ENCODE results near the gene HPCAL1. TPM values are rescaled to one million over a fixed set of nuclear protein-coding genes. Genes with fewer than 3 reads are reported as not detected.

Gene HPCAL1
- total RNA-seq, 1 experiment from 2014 or later: 5.0 TPM

DNA sequence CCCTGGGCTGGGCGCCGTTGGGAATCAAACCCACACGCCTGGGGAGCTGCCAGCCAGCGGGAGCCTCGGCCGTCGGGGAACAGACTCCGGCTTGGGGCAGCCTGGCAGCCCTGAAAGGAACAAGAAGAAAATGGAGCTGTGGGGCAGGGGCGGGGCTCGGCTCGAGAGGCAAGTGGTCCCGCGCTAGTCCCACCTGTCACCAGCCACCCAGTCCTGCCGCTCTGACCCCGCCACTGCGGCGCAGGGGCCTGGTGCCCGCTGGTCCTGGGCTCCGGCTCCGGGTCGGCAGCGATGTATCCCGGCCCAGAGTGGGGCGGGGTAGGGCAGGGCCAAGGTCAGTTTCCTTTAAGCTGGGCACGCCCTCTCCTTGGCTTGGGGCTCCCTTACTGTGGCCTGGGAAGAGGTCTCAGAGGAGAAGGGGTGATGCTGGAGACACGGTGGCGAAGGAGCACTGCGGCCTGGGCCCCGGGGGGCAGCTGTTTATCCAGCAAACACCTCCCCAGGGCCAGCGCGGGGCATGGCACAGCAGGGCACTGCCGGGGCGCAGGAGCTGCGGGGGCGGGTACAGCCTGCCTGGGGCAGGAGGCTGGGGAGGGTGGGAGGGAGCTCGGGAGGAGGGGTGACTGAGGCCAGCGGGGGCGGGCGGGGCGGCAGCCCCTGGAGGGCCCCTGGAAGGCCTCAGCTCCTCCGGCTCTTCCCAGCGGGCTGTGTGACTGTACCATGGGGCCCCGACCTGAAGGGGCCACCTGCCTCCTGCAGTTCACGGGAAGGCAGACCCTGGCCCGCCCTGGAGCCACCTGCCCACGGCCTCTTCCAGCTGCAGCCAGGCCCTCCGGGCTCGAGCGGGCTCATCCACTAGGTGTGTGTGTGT lies 129.8 kb downstream of the HPCAL1 start:
- Histone ChIP-seq H3K79me2 (ENCODE audit: low read length) (no peaks in the 10 kb centered on the region), H3K9me3 (ENCODE audit: low read length) (no peaks in the 10 kb centered on the region), H3K27ac (ENCODE audit: low read length) (no peak overlapping the region), H3K27me3 (ENCODE audit: low read length) (no peaks in the 10 kb centered on the region), H3K9ac (ENCODE audit: low read length) (no peak overlapping the region), H4K20me1 (ENCODE audit: insufficient read depth, low read depth, low read length) (peaks cover 14% of the 10 kb centered on the region; the same call in 1 of the 2 replicates), H3K4me3 (ENCODE audit: low read length) (no peak overlapping the region), H3K4me2 (ENCODE audit: low read depth, low read length, poor library complexity, severe bottlenecking) (no peak overlapping the region), H3K9me2 (replicated peaks; ENCODE audit: insufficient read depth, low read length) (no peaks in the 10 kb centered on the region), H3K4me1 (ENCODE audit: low read length) (peaks cover 3% of the 10 kb centered on the region), H2AFZ (ENCODE audit: low read length) (no peak overlapping the region), H3K36me3 (ENCODE audit: insufficient read depth, low read length) (no peaks in the 10 kb centered on the region)
- DNase-seq: no peak

DNA sequence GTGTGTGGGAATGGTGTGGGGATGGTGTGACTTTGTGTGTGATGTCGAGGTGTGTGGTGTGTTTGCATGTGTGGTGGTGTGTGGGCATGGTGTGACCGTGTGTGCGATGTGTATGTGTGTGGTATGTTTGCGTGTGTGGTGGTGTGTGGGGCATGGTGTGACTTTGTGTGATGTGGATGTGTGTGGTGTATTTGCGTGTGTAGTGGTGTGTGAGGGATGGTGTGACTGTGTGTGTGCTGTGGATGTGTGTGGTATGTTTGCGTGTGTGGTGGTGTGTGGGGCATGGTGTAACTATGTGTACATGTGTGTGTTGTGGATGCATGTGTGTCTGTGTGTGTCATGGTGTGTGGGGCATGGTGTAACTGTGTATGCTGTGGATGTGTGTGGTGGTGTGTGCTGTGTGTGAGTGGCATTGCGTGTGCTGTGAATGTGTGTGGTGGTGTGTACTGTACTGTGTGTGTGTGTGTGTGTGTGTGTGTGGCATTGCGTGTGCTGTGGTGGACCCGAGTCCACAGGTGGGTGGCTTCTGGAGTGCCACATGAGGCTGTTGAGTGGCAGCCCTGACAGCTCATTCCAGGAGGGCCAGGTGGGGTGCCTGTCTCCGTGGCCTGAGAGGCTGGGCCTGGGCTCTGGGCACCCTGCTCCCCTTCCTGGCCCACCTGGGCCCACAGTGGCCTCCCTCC lies 130.7 kb downstream of the HPCAL1 start:
- H3K36me3 ChIP-seq (ENCODE audit: insufficient read depth, low read length): no peaks in the 10 kb centered on the region
- H3K4me2 ChIP-seq (ENCODE audit: low read depth, low read length, poor library complexity, severe bottlenecking): no peak overlapping the region
- no peak for DNase-seq
- H3K4me1 ChIP-seq (ENCODE audit: low read length): peaks cover 3% of the 10 kb centered on the region
- no peak overlapping the region for H3K9ac ChIP-seq (ENCODE audit: low read length)
- no peaks in the 10 kb centered on the region for H3K9me2 ChIP-seq (replicated peaks; ENCODE audit: insufficient read depth, low read length)
- H3K27ac ChIP-seq (ENCODE audit: low read length): no peak overlapping the region
- H2AFZ ChIP-seq (ENCODE audit: low read length): no peak overlapping the region
- peaks cover 16% of the 10 kb centered on the region; the same call in 1 of the 2 replicates for H4K20me1 ChIP-seq (ENCODE audit: insufficient read depth, low read depth, low read length)
- H3K9me3 ChIP-seq (ENCODE audit: low read length): no peaks in the 10 kb centered on the region
- H3K4me3 ChIP-seq (ENCODE audit: low read length): no peak overlapping the region
- H3K27me3 ChIP-seq (ENCODE audit: low read length): no peaks in the 10 kb centered on the region
- H3K79me2 ChIP-seq (ENCODE audit: low read length): no peaks in the 10 kb centered on the region

DNA sequence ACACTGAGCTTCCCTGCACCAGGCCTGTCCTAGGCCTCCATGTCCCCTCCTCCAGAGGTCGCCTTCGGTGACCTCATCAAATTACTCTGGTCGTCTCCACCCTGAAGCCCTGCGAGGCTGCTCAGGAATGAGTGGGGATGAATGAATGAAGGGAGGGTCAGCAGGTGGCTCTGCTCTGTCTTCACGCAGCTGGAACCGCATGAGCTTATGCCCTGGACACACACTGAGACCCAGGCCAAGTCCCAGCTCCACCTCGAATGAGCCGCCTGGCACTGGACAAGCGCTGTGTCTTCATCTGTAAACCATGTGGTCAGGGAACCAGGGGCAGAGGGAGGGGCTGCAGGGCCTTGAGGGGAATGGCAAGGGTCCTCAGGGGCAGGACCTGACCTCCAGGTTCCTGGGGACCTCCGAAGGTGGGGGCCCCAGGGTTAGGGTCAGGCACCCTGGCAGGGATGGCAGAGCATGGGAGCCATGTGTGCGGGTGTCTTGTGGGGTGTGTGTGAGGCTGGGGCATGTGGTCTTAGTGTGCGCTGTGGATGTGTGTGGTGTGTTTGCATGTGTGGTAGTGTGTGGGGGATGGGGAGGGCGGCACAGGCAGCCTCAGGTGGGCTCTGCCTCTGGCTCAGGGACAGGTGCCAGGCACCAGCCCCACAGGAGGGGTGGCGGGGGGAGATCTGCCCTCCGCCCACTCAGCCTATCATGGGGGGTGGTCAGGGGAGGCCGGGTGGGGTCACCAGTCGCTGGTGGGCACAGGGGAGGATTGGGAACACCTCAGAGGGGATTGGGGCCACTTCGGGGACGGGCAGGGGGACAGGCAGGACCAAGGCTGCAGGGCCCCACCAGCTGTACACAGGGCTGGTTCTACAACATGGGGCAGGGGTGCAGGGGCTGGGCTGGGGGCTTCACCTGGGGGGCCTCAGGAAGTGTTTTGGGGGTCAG lies 131.5 kb downstream of the HPCAL1 start:
- Histone ChIP-seq H3K4me1 (ENCODE audit: low read length) (peaks cover 3% of the 10 kb centered on the region), H3K27ac (ENCODE audit: low read length) (no peak overlapping the region), H4K20me1 (ENCODE audit: insufficient read depth, low read depth, low read length) (peaks cover 16% of the 10 kb centered on the region; the same call in 1 of the 2 replicates), H2AFZ (ENCODE audit: low read length) (no peak overlapping the region), H3K4me3 (ENCODE audit: low read length) (no peak overlapping the region), H3K27me3 (ENCODE audit: low read length) (no peaks in the 10 kb centered on the region), H3K36me3 (ENCODE audit: insufficient read depth, low read length) (no peaks in the 10 kb centered on the region), H3K9ac (ENCODE audit: low read length) (no peak overlapping the region), H3K9me2 (replicated peaks; ENCODE audit: insufficient read depth, low read length) (no peaks in the 10 kb centered on the region), H3K9me3 (ENCODE audit: low read length) (no peaks in the 10 kb centered on the region), H3K4me2 (ENCODE audit: low read depth, low read length, poor library complexity, severe bottlenecking) (no peak overlapping the region), H3K79me2 (ENCODE audit: low read length) (no peaks in the 10 kb centered on the region)
- no peak for DNase-seq

DNA sequence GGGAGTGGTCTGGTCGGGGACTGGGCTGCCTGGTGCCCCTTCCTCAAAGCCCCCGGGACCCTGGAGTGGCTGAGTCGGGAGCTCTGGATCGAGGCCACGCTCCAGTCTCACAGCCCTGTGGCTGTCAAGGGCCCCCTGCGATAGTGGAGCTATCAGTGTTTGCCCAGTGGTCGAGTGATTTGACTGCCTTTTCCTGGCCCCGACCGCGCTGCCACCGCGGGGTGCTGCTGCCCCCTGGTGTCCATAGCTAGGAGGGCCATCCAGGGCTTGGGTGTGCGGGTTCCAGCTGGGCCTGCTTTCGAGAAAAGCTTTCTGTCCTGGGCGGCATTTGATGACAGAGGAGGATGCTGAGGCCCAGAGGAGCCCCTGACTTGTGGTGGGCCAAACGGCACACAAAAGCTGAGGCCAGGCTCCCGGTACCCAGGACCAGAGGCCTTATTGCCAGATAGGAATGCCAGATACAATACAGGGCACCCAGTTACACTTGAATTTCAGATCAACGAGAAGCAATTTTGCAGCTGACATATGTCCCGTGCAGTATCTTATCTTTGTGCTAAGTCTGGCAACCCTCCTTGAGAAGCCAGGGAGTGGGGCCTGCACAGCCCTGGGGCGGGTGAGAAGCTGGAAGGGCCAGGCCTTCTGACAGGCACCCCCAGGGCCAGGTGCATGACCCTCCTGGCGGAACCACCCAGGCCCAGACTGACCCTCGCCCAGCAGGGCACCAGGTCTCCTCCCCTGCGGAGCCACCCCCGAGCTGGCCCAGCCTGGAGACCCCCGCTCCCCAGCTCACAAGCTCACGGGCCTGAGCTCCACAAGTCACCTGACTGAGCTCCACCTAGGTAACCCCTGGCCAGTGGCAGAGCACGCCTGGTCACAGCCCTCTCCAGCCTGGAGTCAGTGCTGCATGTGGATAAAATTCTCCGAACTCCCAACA lies 132.4 kb downstream of the HPCAL1 start:
- no peaks in the 10 kb centered on the region for H3K9me2 ChIP-seq (replicated peaks; ENCODE audit: insufficient read depth, low read length)
- H3K4me3 ChIP-seq (ENCODE audit: low read length): no peak overlapping the region
- H4K20me1 ChIP-seq (ENCODE audit: insufficient read depth, low read depth, low read length): peaks cover 22% of the 10 kb centered on the region; the same call in 1 of the 2 replicates
- no peak overlapping the region for H2AFZ ChIP-seq (ENCODE audit: low read length)
- H3K36me3 ChIP-seq (ENCODE audit: insufficient read depth, low read length): peaks cover 7% of the 10 kb centered on the region; the same call in 1 of the 2 replicates
- peaks cover 3% of the 10 kb centered on the region for H3K4me1 ChIP-seq (ENCODE audit: low read length)
- no peak overlapping the region for H3K4me2 ChIP-seq (ENCODE audit: low read depth, low read length, poor library complexity, severe bottlenecking)
- no peaks in the 10 kb centered on the region for H3K9me3 ChIP-seq (ENCODE audit: low read length)
- peak; percentile 93 for DNase-seq
- no peak overlapping the region for H3K9ac ChIP-seq (ENCODE audit: low read length)
- no peaks in the 10 kb centered on the region for H3K79me2 ChIP-seq (ENCODE audit: low read length)
- no peak overlapping the region for H3K27ac ChIP-seq (ENCODE audit: low read length)
- H3K27me3 ChIP-seq (ENCODE audit: low read length): no peaks in the 10 kb centered on the region

DNA sequence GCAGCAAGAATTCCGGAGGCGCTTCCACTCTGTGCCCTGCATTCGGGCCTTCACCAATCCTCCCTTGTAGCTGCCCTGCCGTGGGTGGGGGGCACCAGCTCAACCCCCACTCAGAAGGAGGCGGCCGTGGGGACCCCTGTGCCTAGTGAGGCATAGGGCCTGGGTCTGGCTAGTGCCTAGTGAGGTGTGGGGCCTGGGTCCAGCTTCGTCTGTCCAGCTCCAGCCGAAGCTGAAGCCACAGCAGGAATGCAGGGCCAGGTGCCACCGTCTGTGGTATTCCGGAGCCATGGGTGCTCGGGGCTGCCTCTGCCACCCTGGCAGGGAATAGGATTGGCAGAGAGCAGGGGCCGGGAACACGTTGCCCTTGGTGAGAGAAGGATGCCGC lies 133.1 kb downstream of the HPCAL1 start:
- Histone ChIP-seq H3K4me1 (ENCODE audit: low read length) (peaks cover 3% of the 10 kb centered on the region), H3K27ac (ENCODE audit: low read length) (no peak overlapping the region), H3K4me3 (ENCODE audit: low read length) (no peak overlapping the region), H3K36me3 (ENCODE audit: insufficient read depth, low read length) (peaks cover 13% of the 10 kb centered on the region; the same call in 1 of the 2 replicates), H3K79me2 (ENCODE audit: low read length) (no peaks in the 10 kb centered on the region), H4K20me1 (ENCODE audit: insufficient read depth, low read depth, low read length) (peaks cover 29% of the 10 kb centered on the region; the same call in 1 of the 2 replicates), H2AFZ (ENCODE audit: low read length) (no peak overlapping the region), H3K9ac (ENCODE audit: low read length) (no peak overlapping the region), H3K4me2 (ENCODE audit: low read depth, low read length, poor library complexity, severe bottlenecking) (no peak overlapping the region), H3K27me3 (ENCODE audit: low read length) (no peaks in the 10 kb centered on the region), H3K9me2 (replicated peaks; ENCODE audit: insufficient read depth, low read length) (no peaks in the 10 kb centered on the region), H3K9me3 (ENCODE audit: low read length) (no peaks in the 10 kb centered on the region)
- no peak for DNase-seq

DNA sequence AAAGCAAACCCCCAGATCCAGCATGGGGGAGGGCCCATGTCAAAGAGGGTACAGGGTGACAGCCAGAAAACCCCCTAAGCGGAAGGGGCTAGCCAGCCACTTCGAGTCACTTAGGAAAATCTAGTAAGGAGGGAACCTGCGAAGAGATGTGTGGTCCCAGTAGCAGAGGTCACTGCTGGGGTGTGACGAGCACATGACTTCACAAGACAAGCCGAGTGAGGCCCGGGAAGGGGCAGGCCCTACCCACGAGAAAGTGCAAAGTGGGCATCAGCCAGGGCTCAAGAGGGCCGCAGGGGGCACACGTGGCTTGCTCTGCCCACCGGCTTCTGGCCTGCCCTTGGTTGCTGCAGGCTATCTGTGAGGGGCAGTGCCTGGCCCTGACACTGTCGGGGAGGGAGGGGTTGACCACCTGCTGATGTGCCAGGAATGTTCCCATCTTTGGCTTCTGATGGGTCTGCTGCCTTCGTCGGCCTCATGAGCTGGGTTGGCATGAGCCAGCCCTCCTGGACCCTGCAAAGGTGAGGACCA lies 133.9 kb downstream of the HPCAL1 start:
- Histone ChIP-seq H3K9me3 (ENCODE audit: low read length) (no peaks in the 10 kb centered on the region), H3K4me3 (ENCODE audit: low read length) (no peak overlapping the region), H3K9ac (ENCODE audit: low read length) (no peak overlapping the region), H3K36me3 (ENCODE audit: insufficient read depth, low read length) (peaks cover 22% of the 10 kb centered on the region; the same call in 1 of the 2 replicates), H3K27ac (ENCODE audit: low read length) (no peak overlapping the region), H3K27me3 (ENCODE audit: low read length) (no peaks in the 10 kb centered on the region), H3K79me2 (ENCODE audit: low read length) (no peaks in the 10 kb centered on the region), H4K20me1 (ENCODE audit: insufficient read depth, low read depth, low read length) (peaks cover 35% of the 10 kb centered on the region), H3K4me2 (ENCODE audit: low read depth, low read length, poor library complexity, severe bottlenecking) (no peak overlapping the region), H2AFZ (ENCODE audit: low read length) (no peak overlapping the region), H3K9me2 (replicated peaks; ENCODE audit: insufficient read depth, low read length) (no peaks in the 10 kb centered on the region), H3K4me1 (ENCODE audit: low read length) (peaks cover 3% of the 10 kb centered on the region)
- no peak for DNase-seq

DNA sequence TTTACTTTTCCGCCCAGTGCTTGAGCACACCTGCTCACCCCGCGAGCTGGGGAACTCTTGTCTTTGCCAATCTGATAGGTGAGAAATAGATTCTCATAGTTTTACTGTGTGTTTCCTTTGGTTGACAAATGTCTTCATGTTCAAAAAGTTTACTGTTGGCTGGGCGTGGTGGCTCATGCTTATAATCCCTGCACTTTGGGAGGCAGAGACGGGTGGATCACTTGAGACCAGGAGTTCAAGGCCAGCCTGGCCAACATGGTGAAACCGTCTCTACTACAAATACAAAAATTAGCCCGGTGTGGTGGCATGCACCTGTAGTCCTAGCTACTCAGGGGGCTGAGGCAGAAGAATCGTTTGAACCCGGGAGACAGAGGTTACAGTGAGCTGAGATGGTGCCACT lies 135.1 kb downstream of the HPCAL1 start:
- H3K4me1 ChIP-seq (ENCODE audit: low read length): peaks cover 3% of the 10 kb centered on the region
- H3K4me3 ChIP-seq (ENCODE audit: low read length): no peak overlapping the region
- no peak overlapping the region for H3K27ac ChIP-seq (ENCODE audit: low read length)
- H2AFZ ChIP-seq (ENCODE audit: low read length): no peak overlapping the region
- no peak overlapping the region for H3K4me2 ChIP-seq (ENCODE audit: low read depth, low read length, poor library complexity, severe bottlenecking)
- no peaks in the 10 kb centered on the region for H3K79me2 ChIP-seq (ENCODE audit: low read length)
- no peak for DNase-seq
- H3K9me3 ChIP-seq (ENCODE audit: low read length): no peaks in the 10 kb centered on the region
- no peaks in the 10 kb centered on the region for H3K9me2 ChIP-seq (replicated peaks; ENCODE audit: insufficient read depth, low read length)
- H4K20me1 ChIP-seq (ENCODE audit: insufficient read depth, low read depth, low read length): peaks cover 46% of the 10 kb centered on the region
- H3K27me3 ChIP-seq (ENCODE audit: low read length): no peaks in the 10 kb centered on the region
- no peak overlapping the region for H3K9ac ChIP-seq (ENCODE audit: low read length)
- H3K36me3 ChIP-seq (ENCODE audit: insufficient read depth, low read length): peaks cover 32% of the 10 kb centered on the region; the same call in 1 of the 2 replicates
